HG03196 (cell line): ENCODE measurements around the gene C19orf38.
A peak's percentile ranks its signal among the peaks of the same experiment; 100 is the strongest.
"Not testable (repeated sequence)": the region's sequence is repeated elsewhere in the genome, so short reads cannot be mapped to it uniquely, and the experiment has no call there.

ENCODE experiments used
- ATAC-seq: cut with Tn5 transposase; IDR thresholded peaks from one replicate; pipeline ENCODE4 v1.9.1; 2021; ENCODE audit not compliant: unreplicated experiment

The C19orf38 gene

GRCh38 chr19:10820173-10820572 is 28.0 kb upstream of the C19orf38 start:
- no peak for ATAC-seq

- no peak for ATAC-seq
Measured at GRCh38 chr19:10823690-10824089, 24.5 kb upstream of the C19orf38 start.

DNA sequence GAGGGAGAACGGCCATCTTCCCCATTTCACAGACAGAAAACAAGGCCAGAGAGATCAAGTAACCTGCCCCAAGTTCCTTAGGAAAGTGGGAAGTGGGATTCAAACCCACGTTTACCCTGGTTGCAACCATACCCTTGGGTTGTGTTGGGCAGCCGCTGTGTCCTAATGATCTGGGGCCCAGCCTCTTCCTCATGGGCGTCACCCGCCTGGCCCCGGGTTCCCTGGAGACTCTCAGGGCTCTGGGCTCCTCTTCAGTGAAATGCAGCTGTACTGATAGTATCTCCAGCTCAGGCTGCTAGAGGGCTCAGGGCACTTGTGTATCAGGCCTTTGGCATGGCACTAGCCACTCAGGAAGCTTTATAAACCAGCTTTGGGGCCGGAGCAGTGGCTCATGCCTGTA is 22.0 kb upstream of the C19orf38 start:
- no peak for ATAC-seq

DNA sequence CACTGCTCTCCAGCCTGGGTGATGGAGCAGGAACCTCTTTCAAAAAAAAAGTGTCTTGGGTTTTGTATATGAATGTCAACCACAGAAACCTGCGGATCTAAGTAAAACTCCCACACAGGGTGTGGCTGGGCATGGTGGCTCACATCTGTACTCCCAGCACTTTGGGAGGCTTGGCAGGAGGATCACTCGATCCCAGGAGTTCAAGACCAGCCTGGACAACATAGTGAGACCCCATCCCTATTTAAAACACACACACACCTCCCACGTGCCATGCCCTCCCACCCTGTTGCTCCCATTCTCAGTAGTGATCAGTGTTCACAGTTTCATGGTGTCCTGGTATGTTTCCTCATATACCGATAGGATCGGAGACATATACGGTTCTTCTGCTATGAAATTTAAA is 21.4 kb upstream of the C19orf38 start:
- ATAC-seq: no peak

- no peak for ATAC-seq
Measured at GRCh38 chr19:10828981-10829821, 19.0 kb upstream of the C19orf38 start.

DNA sequence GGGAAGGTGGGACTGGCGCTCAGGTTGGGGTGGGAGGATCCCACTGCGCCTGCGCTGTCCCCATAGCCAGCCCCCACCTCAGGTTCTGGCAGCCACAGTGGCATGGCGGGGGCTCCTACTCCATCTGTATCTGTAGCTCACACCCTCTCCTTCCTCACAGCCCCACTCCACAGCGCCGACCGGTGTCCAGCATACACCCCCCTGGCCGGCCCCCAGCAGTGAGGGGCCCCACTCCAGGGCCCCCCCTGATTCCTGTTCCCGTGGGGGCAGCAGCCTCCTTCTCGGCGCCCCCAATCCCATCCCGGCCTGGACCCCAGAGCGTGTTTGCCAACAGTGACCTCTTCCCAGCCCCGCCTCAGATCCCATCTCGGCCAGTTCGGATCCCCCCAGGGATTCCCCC is 18.2 kb upstream of the C19orf38 start:
- ATAC-seq: no peak

- no peak for ATAC-seq
Measured at GRCh38 chr19:10830370-10830769, 17.8 kb upstream of the C19orf38 start.

DNA sequence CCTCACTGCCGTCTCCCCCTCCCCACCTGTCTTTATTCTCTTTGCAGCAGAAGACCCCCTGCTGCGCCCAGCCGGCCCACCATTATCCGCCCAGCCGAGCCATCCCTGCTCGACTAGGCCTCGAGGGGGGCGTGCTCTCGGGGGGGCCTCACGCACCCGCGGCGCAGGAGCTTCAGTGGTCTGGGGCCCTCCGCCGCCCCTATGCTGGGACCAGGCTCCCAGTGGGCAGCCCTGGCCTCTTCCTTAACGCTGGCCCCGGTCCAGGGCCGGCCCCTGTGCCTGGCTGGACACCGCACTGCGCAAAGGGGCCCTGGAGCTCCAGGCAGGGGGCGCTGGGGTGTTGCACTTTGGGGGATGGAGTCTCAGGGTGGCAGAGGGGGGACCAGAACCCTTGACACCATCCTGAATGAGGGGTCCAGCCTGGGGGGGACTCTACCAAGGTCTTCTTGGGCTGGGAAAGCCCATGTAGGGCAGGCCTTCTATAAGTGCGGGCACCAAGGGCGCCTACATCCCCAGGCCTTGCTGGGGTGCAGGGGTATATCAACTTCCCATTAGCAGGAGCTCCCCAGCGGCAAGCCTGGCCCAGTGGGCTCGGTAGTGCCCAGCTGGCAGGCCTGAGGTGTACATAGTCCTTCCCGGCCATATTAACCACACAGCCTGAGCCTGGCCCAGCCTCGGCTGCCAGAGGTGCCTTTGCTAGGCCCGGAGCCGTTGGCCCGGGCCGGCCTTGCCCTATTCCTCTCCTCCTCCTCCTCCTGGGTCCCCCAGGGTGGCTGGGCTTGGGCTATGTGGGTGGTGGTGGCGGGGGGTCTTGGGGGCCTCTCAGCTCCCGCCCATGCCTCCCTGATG is 17.1 kb upstream of the C19orf38 start:
- ATAC-seq: no peak

DNA sequence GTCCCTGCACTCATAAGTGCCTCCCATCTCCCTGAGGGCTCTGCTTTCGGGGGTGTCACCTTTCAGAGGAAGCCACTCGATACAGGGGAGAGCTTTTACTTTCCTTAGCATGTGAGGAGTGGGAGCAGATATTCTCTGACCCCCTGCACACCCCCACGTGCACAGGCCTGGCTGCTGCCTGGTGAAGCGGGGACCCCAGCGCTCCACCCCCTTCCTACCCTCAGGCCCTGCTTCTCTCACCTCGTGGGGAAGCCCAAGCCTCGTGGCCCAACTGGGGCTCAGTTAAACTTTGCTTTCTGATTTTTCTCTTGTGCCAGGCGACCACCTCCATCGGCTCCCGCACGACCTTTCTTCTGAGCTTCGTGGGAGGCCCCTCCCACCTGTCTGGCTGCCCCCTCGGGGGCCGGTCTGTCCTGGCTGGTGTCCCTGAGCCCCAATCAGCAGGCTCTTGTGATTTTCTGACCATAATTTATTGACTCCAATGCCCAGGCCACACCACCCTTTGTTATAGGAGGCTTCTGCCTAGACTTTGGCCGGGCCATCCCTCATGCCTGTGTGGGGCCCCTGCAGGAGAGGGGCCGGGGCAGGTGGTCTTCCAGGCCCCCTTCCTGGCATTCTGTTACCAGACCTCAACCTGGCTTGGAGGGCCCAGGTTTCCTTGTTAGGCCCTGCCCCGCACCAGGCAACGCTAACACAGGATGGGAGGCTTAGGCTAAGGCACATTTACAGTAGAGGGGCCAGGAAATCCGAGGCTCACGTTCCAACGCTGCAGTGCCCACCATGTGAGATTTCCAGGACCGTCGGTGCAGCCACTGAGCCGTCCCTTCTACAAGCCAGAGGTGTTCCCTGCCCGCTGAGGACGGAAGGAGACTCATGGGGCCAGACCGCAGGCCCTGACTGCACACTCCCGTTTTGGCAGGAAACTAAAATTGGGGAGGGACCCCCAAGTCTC is 16.0 kb upstream of the C19orf38 start:
- no peak for ATAC-seq

- no peak for ATAC-seq
Measured at GRCh38 chr19:10832939-10833296, 15.3 kb upstream of the C19orf38 start.

DNA sequence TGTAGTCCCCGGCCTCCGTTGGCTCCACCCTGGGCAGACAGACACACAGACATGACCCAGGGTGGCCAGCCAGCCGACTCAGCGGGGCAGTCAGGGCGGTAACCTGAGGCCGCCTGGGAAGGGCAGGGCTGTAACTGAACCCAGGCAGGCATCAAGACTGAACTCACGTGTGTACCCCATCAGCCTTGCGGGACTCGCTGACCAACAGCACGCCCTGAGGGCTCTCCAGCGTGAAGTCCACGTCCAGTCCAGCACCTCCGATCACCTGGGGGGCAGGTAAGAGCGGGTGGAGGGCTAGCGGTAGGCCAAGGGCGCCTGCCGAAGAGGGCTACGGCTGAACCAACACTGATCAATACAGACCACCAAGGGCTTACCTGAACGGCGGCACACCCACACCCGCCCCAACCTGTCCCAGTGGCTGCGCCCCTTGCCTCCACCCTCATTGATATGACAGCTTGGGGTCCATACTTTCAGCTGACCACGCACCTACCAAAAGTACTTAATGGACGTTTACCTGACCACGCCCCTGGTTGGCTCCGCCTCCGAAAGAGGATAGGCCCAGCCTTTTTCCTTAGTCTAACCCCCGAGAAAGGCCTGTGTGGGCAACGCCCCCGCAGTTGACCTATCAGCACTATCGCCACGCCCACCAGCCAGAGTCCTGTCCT is 13.0 kb upstream of the C19orf38 start:
- ATAC-seq: no peak

GRCh38 chr19:10835754-10836478 is 12.3 kb upstream of the C19orf38 start, which contains the start of gene TMED1:
TMED1 (minus strand) TSS chr19:10836212; CDS start chr19:10836191, 21 bp downstream.
- peak; percentile 70 for ATAC-seq

GRCh38 chr19:10836479-10837330 is 11.5 kb upstream of the C19orf38 start:
- ATAC-seq: peak; percentile 8

- not testable (repeated sequence) for ATAC-seq
Measured at GRCh38 chr19:10837649-10838048, 10.6 kb upstream of the C19orf38 start.

GRCh38 chr19:10838377-10838776 is 9.8 kb upstream of the C19orf38 start:
- no peak for ATAC-seq

- no peak for ATAC-seq
Measured at GRCh38 chr19:10839114-10840050, 8.8 kb upstream of the C19orf38 start.

- no peak for ATAC-seq
Measured at GRCh38 chr19:10842788-10843187, 5.4 kb upstream of the C19orf38 start.
